Lung (tissue), 12 donors: ENCODE measurements around the gene FAM219A. TPM values are rescaled to one million over a fixed set of nuclear protein-coding genes. Genes with fewer than 3 reads are reported as not detected.
"Not testable (repeated sequence)": the region's sequence is repeated elsewhere in the genome, so short reads cannot be mapped to it uniquely, and the experiment has no call there.

Source experiments
- ATAC-seq: fragments of 200-7000 bp; cut with Tn5 transposase; one replicate; pipeline ENCODE4 v1.9.1; 2020; ENCODE audit warnings: moderate number of reproducible peaks; ENCODE audit not compliant: insufficient read depth, low FRiP score
- DNase-seq, 3 donors: peaks; one replicate each; pipeline ENCODE4 v3.0.0-alpha.2; 2013 to 2017
- H3K27ac ChIP-seq, 2 donors: one replicate each; pipeline ENCODE4 v1.5.1; 2013; ENCODE audit warnings: mild to moderate bottlenecking in 2 of 2, moderate library complexity in 2 of 2, control low read depth in 1 of 2, inconsistent platforms in 1 of 2, low read depth in 1 of 2, low read length in 1 of 2
- H3K27me3 ChIP-seq, 3 donors: one replicate each; pipeline ENCODE4 v1.5.1; 2013; ENCODE audit warnings: low read length in 2 of 3; ENCODE audit not compliant: control insufficient read depth in 3 of 3, insufficient read depth in 3 of 3
- H3K36me3 ChIP-seq, 4 donors: one replicate each; pipeline ENCODE4 v1.5.1; 2013; ENCODE audit warnings: low read length in 4 of 4, mild to moderate bottlenecking in 1 of 4, moderate library complexity in 1 of 4; ENCODE audit not compliant: control insufficient read depth in 4 of 4, insufficient read depth in 4 of 4
- H3K4me1 ChIP-seq, 5 donors: one replicate each; pipeline ENCODE4 v1.5.1; 2013; ENCODE audit warnings: low read length in 5 of 5, mild to moderate bottlenecking in 2 of 5, moderate library complexity in 1 of 5; ENCODE audit not compliant: control insufficient read depth in 5 of 5, insufficient read depth in 5 of 5
- H3K4me3 ChIP-seq: one replicate; pipeline ENCODE4 v1.5.1; 2013; ENCODE audit warnings: mild to moderate bottlenecking, control low read depth, moderate library complexity
- H3K9ac ChIP-seq, 2 donors: one replicate each; pipeline ENCODE4 v1.5.1; 2013; ENCODE audit warnings: low read length in 2 of 2, control low read depth in 1 of 2; ENCODE audit not compliant: insufficient read depth in 1 of 2
- H3K9me3 ChIP-seq, 4 donors: one replicate each; pipeline ENCODE4 v1.5.1; 2013; ENCODE audit warnings: low read length in 3 of 4, mild to moderate bottlenecking in 1 of 4, moderate library complexity in 1 of 4; ENCODE audit not compliant: control insufficient read depth in 4 of 4, insufficient read depth in 3 of 4
- CTCF ChIP-seq: IDR thresholded peaks from 2 replicates; pipeline ENCODE4 v1.5.1; 2012; ENCODE audit warnings: mild to moderate bottlenecking; ENCODE audit errors: control extremely low read depth, extremely low read depth
- WGBS, 2 donors: extraction: QIAGEN DNeasy Blood & Tissue Kit; methylation state at CpG; one replicate each; pipeline ENCODE4 v1.1.7; 2013; 5-methylcytosine and 5-hydroxymethylcytosine counted together
- polyA plus RNA-seq, 2 donors: library from polyadenylated mRNA; stranded (reverse); fragments of 200-250 nt; gene quantifications; one replicate each; pipeline ENCODE4 v1.2.1, GENCODE V29; 2013
- total RNA-seq, 2 donors: library from RNA; depleted of rRNA in 1 of 2; stranded (reverse); fragments of >200 nt in 1 of 2; gene quantifications; one replicate each; pipeline ENCODE4 v1.2.1, GENCODE V29; 2014 to 2021
- donor health status: control.
- donor health status: control.
- donor health status: Bipolar disorder and iron deficiency.
- donor health status: healthy.
- donor health status: DM: yes; HTN: yes; CAD: no.

FAM219A gene
- total and polyA plus RNA-seq, 4 donors = 8.5 to 28.3 (median 13.3) TPM

GRCh38 chr9:34370335-34370969, 87.9 kb downstream of the FAM219A start:
- Histone ChIP-seq H3K9ac (no peak overlapping the region), H3K27ac (no peak overlapping the region), H3K9me3 (peaks cover 0 to 9% (median 0%) of the 10 kb centered on the region in 4 donors), H3K36me3 (peaks cover 0 to 2% (median 0%) of the 10 kb centered on the region in 4 donors), H3K4me3 (no peak overlapping the region), H3K27me3 (peaks cover 0 to 42% (median 21%) of the 10 kb centered on the region in 3 donors), H3K4me1 (peaks cover 0 to under 1% (median 0%) of the 10 kb centered on the region in 5 donors)
- no peak for ATAC-seq
- no peak for TF ChIP-seq CTCF
- 83 to 86% methylated on average over 23 of the region's 23 CpGs for WGBS, 2 donors
- DNase-seq = no peak

GRCh38 chr9:34369636-34370035, 88.7 kb downstream of the FAM219A start:
- DNase-seq (no peak), ATAC-seq (no peak)
- Histone ChIP-seq H3K27me3 (peaks cover 0 to 36% (median 21%) of the 10 kb centered on the region in 3 donors), H3K4me3 (no peak overlapping the region), H3K9ac (no peak overlapping the region), H3K9me3 (peaks cover 0 to 9% (median 0%) of the 10 kb centered on the region in 4 donors), H3K4me1 (peaks cover 0 to 2% (median 0%) of the 10 kb centered on the region in 5 donors), H3K36me3 (peaks cover 0 to 2% (median 0%) of the 10 kb centered on the region in 4 donors), H3K27ac (no peak overlapping the region)
- TF ChIP-seq CTCF = no peak
- WGBS, 2 donors = 89 to 91% methylated on average over 4 of the region's 4 CpGs

- 94 to 97% methylated on average over 5 of the region's 5 CpGs for WGBS, 2 donors
- H3K4me3 ChIP-seq = not testable (repeated sequence)
Observed at GRCh38 chr9:34368796-34369195, 89.6 kb downstream of the FAM219A start.

GRCh38 chr9:34367751-34368410, 90.5 kb downstream of the FAM219A start:
- Histone ChIP-seq H3K4me1 (peaks cover 0 to 10% (median 4%) of the 10 kb centered on the region in 5 donors), H3K27me3 (peaks cover 0 to 27% (median 21%) of the 10 kb centered on the region in 3 donors)
- H3K9me3 ChIP-seq, H3K36me3 ChIP-seq, H3K27ac ChIP-seq, ATAC-seq, H3K4me3 ChIP-seq, DNase-seq, H3K9ac ChIP-seq: not testable (repeated sequence)
- WGBS, 2 donors = 95 to 97% methylated on average over 3 of the region's 3 CpGs

More at GRCh38 chr9:34368796-34369195, 89.6 kb downstream of the FAM219A start:
- H3K27me3 ChIP-seq = peaks cover 0 to 31% (median 21%) of the 10 kb centered on the region in 3 donors
- H3K4me1 ChIP-seq, H3K9me3 ChIP-seq, H3K27ac ChIP-seq, DNase-seq, H3K36me3 ChIP-seq, H3K9ac ChIP-seq, ATAC-seq: not testable (repeated sequence)
